ENCODE measurements around the gene ZNF275. TPM values are rescaled to one million over a fixed set of nuclear protein-coding genes. Genes with fewer than 3 reads are reported as not detected.

The ZNF275 gene
- total and polyA plus RNA-seq, 9 donors: 27.5 to 75.9 (median 49.6) TPM

GRCh38 chrX:153304988-153305736 is 28.8 kb upstream of the ZNF275 start:
- H3K9me3 ChIP-seq: no peaks in the 10 kb centered on the region
- DNase-seq: no peak
- H3K36me3 ChIP-seq: no peaks in the 10 kb centered on the region
- TF ChIP-seq POLR2A (IDR thresholded peaks at IDR 0.05) (no peak), EP300 (IDR thresholded peaks at IDR 0.05) (no peak), CTCF (IDR thresholded peaks at IDR 0.05) (no peak)
- no peaks in the 10 kb centered on the region for H3K4me1 ChIP-seq (ENCODE audit: insufficient read depth)
- no peak overlapping the region for H3K27ac ChIP-seq
- H3K27me3 ChIP-seq: no peaks in the 10 kb centered on the region
- WGBS, 3 donors: 52 to 66% (median 66%) methylated on average over 9 of the region's 9 CpGs
- intact Hi-C loops (cut with DNase I): no loop called here
- H3K4me3 ChIP-seq: no peak overlapping the region

- H3K36me3 ChIP-seq: no peaks in the 10 kb centered on the region
- H3K27me3 ChIP-seq: no peaks in the 10 kb centered on the region
- no peak for TF ChIP-seq CTCF (IDR thresholded peaks at IDR 0.05)
- no peak for TF ChIP-seq EP300 (IDR thresholded peaks at IDR 0.05)
- TF ChIP-seq POLR2A (IDR thresholded peaks at IDR 0.05): no peak
- DNase-seq: no peak
- WGBS, 3 donors: 86 to 88% (median 86%) methylated on average over 3 of the region's 3 CpGs
- no peak overlapping the region for H3K4me3 ChIP-seq
- H3K4me1 ChIP-seq (ENCODE audit: insufficient read depth): no peaks in the 10 kb centered on the region
- no peaks in the 10 kb centered on the region for H3K9me3 ChIP-seq
- H3K27ac ChIP-seq: no peak overlapping the region
- intact Hi-C loops (cut with DNase I): no loop called here
Observed at GRCh38 chrX:153305972-153306371, 28.0 kb upstream of the ZNF275 start.

GRCh38 chrX:153306527-153307115 is 27.3 kb upstream of the ZNF275 start:
- Histone ChIP-seq H3K27me3 (no peaks in the 10 kb centered on the region), H3K4me3 (no peak overlapping the region), H3K36me3 (no peaks in the 10 kb centered on the region), H3K9me3 (no peaks in the 10 kb centered on the region), H3K27ac (no peak overlapping the region), H3K4me1 (ENCODE audit: insufficient read depth) (no peaks in the 10 kb centered on the region)
- intact Hi-C loops (cut with DNase I): no loop called here
- 75 to 85% (median 81%) methylated on average over 16 to 17 of the region's 17 CpGs for WGBS, 3 donors
- no peak for TF ChIP-seq EP300 (IDR thresholded peaks at IDR 0.05)
- TF ChIP-seq CTCF (IDR thresholded peaks at IDR 0.05): no peak
- TF ChIP-seq POLR2A (IDR thresholded peaks at IDR 0.05): no peak
- no peak for DNase-seq

GRCh38 chrX:153307276-153308178 is 26.4 kb upstream of the ZNF275 start:
- no peak for TF ChIP-seq CTCF (IDR thresholded peaks at IDR 0.05)
- no peak for TF ChIP-seq POLR2A (IDR thresholded peaks at IDR 0.05)
- no peak for TF ChIP-seq EP300 (IDR thresholded peaks at IDR 0.05)
- DNase-seq: peak in 1 of 5 donors; percentile 21
- Histone ChIP-seq H3K9me3 (no peaks in the 10 kb centered on the region), H3K4me3 (no peak overlapping the region), H3K27me3 (no peaks in the 10 kb centered on the region), H3K36me3 (no peaks in the 10 kb centered on the region), H3K4me1 (ENCODE audit: insufficient read depth) (no peaks in the 10 kb centered on the region), H3K27ac (no peak overlapping the region)
- WGBS, 3 donors: 56 to 63% (median 57%) methylated on average over 12 of the region's 12 CpGs
- intact Hi-C loops (cut with DNase I): no loop called here
